HepG2 (cell line): ENCODE data around the gene CPVL. TPM values are rescaled to one million over a fixed set of nuclear protein-coding genes. Genes with fewer than 3 reads are reported as not detected.

Source experiments
- BORCS8-MEF2B ChIP-seq: sonication (generic); formaldehyde crosslinking; IDR thresholded peaks from 2 replicates; pipeline ENCODE4 v1.8.0; 2022; ENCODE audit warnings: mild to moderate bottlenecking, missing genetic modification reagents
- CBFB ChIP-seq: sonication (generic); formaldehyde crosslinking; IDR thresholded peaks from 2 replicates; pipeline ENCODE4 v1.4.0; 2020; ENCODE audit warnings: missing genetic modification reagents
- CENPBD1 ChIP-seq: sonication (generic); formaldehyde crosslinking; IDR thresholded peaks from 2 replicates; pipeline ENCODE4 v1.8.0; 2022; ENCODE audit warnings: missing genetic modification reagents, low read depth, mild to moderate bottlenecking, borderline replicate concordance
- CREB3 ChIP-seq: sonication (generic); formaldehyde crosslinking; IDR thresholded peaks from 2 replicates; pipeline ENCODE4 v1.5.0; 2020; ENCODE audit warnings: missing genetic modification reagents
- HNRNPLL ChIP-seq: fragments of 200-400 bp; formaldehyde crosslinking; IDR thresholded peaks from 2 replicates; pipeline ENCODE4 v1.6.1; 2017; ENCODE audit warnings: mild to moderate bottlenecking, low read depth, low read length; ENCODE audit not compliant: poor library complexity, severe bottlenecking
- MYPOP ChIP-seq: sonication (generic); formaldehyde crosslinking; IDR thresholded peaks from 2 replicates; pipeline ENCODE4 v1.8.1; 2023; ENCODE audit warnings: mild to moderate bottlenecking, moderate library complexity, missing genetic modification reagents
- PBX2 ChIP-seq: IDR thresholded peaks from 2 replicates; pipeline ENCODE4 v1.6.1; 2016; ENCODE audit warnings: control low read depth
- RARG ChIP-seq: sonication (generic); formaldehyde crosslinking; IDR thresholded peaks from 2 replicates; pipeline ENCODE4 v1.4.0; 2020; ENCODE audit warnings: low read depth, mild to moderate bottlenecking, missing genetic modification reagents
- REST ChIP-seq, 2 experiments: IDR thresholded peaks; 2 replicates each; pipeline ENCODE4 v1.6.1; 2011 to 2012; ENCODE audit warnings: low read length in 2 of 2, borderline replicate concordance in 1 of 2, low read depth in 1 of 2, mild to moderate bottlenecking in 1 of 2, moderate library complexity in 1 of 2
- ZNF142 ChIP-seq: sonication (generic); formaldehyde crosslinking; IDR thresholded peaks from 2 replicates; pipeline ENCODE4 v1.4.0; 2020; ENCODE audit warnings: missing genetic modification reagents
- ZNF24 ChIP-seq: fragments of 450-650 bp; IDR thresholded peaks from 2 replicates; pipeline ENCODE4 v1.6.1; 2017; ENCODE audit warnings: antibody characterized with exemption, mild to moderate bottlenecking
- ZNF619 ChIP-seq: sonication (generic); formaldehyde crosslinking; IDR thresholded peaks from 2 replicates; pipeline ENCODE4 v1.4.0; 2020; ENCODE audit warnings: mild to moderate bottlenecking, missing genetic modification reagents
- ZNF780A ChIP-seq: sonication (generic); formaldehyde crosslinking; IDR thresholded peaks from 2 replicates; pipeline ENCODE4 v1.8.0; 2022; ENCODE audit warnings: mild to moderate bottlenecking, missing genetic modification reagents, moderate library complexity
- ZNF782 ChIP-seq: sonication (generic); formaldehyde crosslinking; IDR thresholded peaks from 2 replicates; pipeline ENCODE4 v1.4.0; 2020; ENCODE audit warnings: missing genetic modification reagents, mild to moderate bottlenecking, borderline replicate concordance
- polyA plus RNA-seq, 8 experiments: library from polyadenylated mRNA; depleted of rRNA in 3 of 8; stranded (reverse) in 7 of 8; unstranded in 1 of 8; fragments of >200 nt; fragmentation: Illumina TruSeq in 4 of 8; extraction: Trizol in 4 of 8; gene quantifications; 2 replicates each; pipeline versions ENCODE4 v1.2.1 to v1.2.3, GENCODE V29; 2011 to 2016; ENCODE audit warnings: low read depth in 4 of 8, missing spikeins in 1 of 8, mixed read lengths in 1 of 8; ENCODE audit not compliant: insufficient read depth in 1 of 8
- total RNA-seq, 5 experiments: library from RNA; depleted of rRNA; stranded (reverse); fragments of >200 nt; fragmentation: Illumina TruSeq; extraction: Trizol; gene quantifications; 2 replicates each; pipeline ENCODE4 v1.2.3, GENCODE V29; 2016; ENCODE audit warnings: low read depth in 1 of 5

CPVL gene
- total and polyA plus RNA-seq, 2 of the 13 experiments (the other 11 are each of a cell fraction or from before 2014, with no cell fraction given), result 59.2 to 294 TPM

- TF ChIP-seq ZNF142 (CRISPR knock-in tag), result no peak
- TF ChIP-seq PBX2, result no peak
- no peak for TF ChIP-seq ZNF782 (CRISPR knock-in tag)
- TF ChIP-seq CENPBD1 (CRISPR knock-in tag), result no peak
- no peak for TF ChIP-seq CBFB (CRISPR knock-in tag)
- TF ChIP-seq ZNF619 (CRISPR knock-in tag), result no peak
- TF ChIP-seq HNRNPLL, result no peak
- no peak for TF ChIP-seq ZNF780A
- TF ChIP-seq MYPOP, result peak; percentile 81
- peak in 1 of 2 experiments; percentile 74; a peak in 2 of 4 replicates for TF ChIP-seq REST (IDR thresholded peaks at IDR 0.05; ENCODE audit: borderline replicate concordance in 1 of 2, low read depth in 1 of 2, low read length in 2 of 2)
- TF ChIP-seq ZNF24, result no peak
- TF ChIP-seq RARG (CRISPR knock-in tag), result no peak
- no peak for TF ChIP-seq CREB3 (CRISPR knock-in tag)
- peak; percentile 38; the same call in 1 of the 2 replicates for TF ChIP-seq BORCS8-MEF2B (CRISPR knock-in tag)
Measured at GRCh38 chr7:29099896-29100847, 46.2 kb downstream of the CPVL start (continued).
